GM10266 (cell line): ENCODE data around the gene INSR.

Experiments
- DNase-seq: peaks from one replicate; pipeline ENCODE4 v3.0.0; 2012; ENCODE audit errors: extremely low spot score
- TF ChIP-seq, protein P1 (sequence below): IDR thresholded peaks from 2 replicates; pipeline ENCODE4 v1.5.1; 2012; ENCODE audit warnings: mild to moderate bottlenecking, low read depth; ENCODE audit not compliant: control insufficient read depth, insufficient read depth; ENCODE audit errors: missing control alignments

The INSR gene

DNA sequence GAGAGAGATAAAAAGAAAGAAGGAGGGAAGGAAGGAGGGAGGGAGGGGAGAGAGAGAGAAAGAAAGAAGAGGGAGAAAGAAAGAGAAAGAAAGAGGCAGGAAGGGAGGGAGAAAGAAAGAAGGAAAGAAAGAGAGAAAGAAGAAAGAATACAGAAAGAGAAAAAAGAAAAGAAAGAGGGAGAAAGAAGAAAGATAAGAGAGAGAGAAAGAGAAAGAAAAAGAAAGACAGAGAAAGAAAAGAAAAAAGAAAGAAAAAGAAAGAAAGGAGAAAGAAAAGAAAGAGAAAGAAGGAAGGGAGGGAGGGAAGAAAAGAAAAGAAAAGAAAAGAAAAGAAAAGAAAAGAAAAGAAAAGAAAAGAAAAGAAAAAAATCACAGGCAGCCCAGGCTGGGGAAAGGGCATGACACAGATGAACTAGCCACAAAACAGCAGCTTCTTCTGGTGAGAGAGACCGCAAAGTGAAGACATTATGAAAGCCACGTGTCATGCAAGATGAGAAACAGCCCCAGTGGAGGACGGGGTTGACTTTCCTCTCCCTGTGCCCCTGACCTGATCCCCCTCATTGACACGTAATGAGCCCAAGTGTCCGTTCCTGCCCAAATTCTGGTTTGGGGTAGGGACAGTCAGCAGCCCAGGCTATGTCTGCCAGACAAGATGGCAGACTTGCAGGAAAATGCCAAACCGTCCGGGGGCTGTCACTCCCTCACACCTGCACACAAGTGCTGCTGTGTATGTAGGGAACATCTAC lies 102.1 kb downstream of the INSR start:
- TF ChIP-seq, protein P1, sequence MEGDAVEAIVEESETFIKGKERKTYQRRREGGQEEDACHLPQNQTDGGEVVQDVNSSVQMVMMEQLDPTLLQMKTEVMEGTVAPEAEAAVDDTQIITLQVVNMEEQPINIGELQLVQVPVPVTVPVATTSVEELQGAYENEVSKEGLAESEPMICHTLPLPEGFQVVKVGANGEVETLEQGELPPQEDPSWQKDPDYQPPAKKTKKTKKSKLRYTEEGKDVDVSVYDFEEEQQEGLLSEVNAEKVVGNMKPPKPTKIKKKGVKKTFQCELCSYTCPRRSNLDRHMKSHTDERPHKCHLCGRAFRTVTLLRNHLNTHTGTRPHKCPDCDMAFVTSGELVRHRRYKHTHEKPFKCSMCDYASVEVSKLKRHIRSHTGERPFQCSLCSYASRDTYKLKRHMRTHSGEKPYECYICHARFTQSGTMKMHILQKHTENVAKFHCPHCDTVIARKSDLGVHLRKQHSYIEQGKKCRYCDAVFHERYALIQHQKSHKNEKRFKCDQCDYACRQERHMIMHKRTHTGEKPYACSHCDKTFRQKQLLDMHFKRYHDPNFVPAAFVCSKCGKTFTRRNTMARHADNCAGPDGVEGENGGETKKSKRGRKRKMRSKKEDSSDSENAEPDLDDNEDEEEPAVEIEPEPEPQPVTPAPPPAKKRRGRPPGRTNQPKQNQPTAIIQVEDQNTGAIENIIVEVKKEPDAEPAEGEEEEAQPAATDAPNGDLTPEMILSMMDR: no peak
- peak; percentile 50 for DNase-seq

DNA sequence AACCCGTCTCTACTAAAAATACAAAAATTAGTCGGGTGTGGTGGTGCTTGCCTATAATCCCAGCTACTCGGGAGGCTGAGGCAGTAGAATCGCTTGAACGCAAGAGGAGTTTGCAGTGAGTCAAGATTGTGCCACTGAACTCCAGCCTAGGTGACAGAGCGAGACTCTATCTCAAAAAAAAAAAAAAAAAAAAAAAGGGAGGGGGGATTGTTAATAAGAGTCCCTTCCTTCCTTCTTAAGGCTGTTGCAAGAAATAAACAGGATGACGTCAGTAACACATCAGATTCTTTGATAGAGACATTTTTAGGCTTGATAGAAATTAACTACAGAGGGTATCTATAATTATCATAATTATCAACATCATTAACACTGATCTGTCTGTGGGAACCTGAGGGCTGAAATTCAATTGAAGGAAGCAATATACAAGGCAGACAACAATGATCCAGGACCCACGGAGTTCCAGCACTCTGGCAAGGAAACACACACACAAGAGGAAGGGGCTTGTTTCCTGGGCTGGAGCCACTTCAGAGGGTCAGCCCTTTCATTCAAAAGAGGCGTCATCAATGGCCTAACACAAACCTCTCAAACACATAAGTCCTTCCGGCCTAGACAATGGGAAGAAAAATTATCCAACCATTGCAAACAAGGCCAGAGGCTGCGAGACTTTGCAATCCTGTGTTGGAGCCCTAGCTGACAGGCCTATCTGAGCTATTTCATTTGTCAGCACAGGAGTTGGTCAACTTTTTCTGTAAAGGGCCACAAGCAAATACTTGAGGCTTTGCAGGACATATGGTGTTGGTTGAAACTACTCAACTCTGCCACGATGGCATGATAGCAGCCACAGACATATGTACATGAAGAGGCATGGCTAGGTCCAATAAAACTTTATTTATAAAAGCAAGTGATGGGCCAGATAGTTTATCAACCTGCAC lies 105.2 kb downstream of the INSR start:
- TF ChIP-seq, protein P1: no peak
- no peak for DNase-seq

DNA sequence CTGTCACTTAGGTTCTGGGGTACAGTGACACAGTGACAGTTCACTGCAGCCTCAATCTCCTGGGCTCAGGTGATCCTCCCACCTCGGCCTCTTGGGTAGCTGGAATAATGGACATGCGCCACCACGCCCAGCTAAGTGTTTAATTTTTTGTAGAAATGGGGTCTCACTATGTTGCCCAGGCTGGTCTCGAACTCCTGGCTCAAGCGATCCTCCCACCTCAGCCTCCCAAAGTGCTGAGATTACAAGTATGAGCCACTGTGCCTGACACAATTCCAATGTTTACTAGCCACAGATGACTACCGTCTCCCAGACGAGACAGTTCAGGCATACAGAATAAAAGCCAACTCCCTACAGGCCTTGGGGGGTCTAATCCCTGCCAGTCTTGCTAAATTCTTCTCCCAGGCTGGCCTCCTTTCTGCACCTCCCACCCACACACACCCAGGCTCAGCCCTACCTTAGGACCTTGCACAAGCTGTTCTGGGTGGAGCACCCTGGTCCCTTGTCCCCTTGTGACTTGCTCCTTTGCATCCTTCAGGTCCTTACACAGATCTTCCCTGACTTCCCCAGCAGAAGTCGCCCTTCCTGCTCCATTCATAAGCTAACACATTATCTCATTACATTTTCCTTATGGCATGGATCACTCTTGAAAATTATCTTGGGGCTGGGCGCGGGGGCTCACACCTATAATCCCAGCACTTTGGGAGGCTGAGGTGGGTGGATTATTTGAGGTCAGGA lies 106.4 kb downstream of the INSR start:
- TF ChIP-seq, protein P1: no peak

DNA sequence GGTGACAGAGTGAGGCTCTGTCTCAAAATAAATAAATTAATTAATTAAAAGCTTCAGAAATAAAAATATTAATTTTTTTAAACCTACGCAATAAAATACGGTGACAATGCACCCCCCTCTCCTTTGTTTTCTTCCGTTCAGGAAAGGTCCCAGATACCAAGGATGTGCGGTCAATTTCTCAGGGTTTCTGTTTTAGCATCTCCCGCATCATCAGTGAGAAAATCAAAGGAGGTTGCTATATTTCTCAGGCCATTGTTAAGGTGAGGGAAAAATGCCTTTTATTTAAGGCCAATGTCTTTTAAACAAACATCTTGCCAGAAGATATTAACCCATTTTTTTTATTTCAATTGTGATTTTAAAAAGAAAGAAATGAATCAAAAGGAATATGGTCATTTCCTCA lies 111.7 kb downstream of the INSR start:
- DNase-seq: no peak
- TF ChIP-seq, protein P1: no peak

More for the DNA sequence above, 106.4 kb downstream of the INSR start:
- no peak for DNase-seq

GRCh38 chr19:7179917-7180306 lies 114.3 kb downstream of the INSR start:
- TF ChIP-seq, protein P1: no peak

DNA sequence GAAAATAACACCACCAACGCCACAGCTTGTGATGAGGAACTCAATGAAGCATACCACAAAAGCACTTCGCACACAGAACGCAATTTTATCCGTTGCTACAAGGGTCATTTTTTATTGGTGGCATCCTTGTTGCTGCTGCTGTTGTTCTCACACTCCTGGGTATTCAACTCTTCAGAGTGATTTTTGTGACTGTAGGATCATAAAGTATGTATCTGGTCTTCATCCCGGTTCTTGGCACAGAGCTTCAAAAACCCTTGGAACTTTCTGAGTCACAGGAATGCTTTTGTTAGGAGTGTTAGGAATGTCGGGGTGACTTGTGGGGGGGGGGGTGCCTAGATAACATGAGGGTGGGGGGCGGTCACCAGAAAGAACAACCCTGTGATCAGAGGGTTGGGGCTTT lies 116.3 kb downstream of the INSR start:
- DNase-seq: no peak
- TF ChIP-seq, protein P1: no peak

More at GRCh38 chr19:7179917-7180306, 114.3 kb downstream of the INSR start:
- no peak for DNase-seq
